HG02852 (cell line): ENCODE results near the gene RETN.

ENCODE experiments used
- ATAC-seq: cut with Tn5 transposase; IDR thresholded peaks from one replicate; pipeline ENCODE4 v1.9.1; 2021; ENCODE audit warnings: mild to moderate bottlenecking, moderate library complexity; ENCODE audit not compliant: unreplicated experiment

The RETN gene

DNA sequence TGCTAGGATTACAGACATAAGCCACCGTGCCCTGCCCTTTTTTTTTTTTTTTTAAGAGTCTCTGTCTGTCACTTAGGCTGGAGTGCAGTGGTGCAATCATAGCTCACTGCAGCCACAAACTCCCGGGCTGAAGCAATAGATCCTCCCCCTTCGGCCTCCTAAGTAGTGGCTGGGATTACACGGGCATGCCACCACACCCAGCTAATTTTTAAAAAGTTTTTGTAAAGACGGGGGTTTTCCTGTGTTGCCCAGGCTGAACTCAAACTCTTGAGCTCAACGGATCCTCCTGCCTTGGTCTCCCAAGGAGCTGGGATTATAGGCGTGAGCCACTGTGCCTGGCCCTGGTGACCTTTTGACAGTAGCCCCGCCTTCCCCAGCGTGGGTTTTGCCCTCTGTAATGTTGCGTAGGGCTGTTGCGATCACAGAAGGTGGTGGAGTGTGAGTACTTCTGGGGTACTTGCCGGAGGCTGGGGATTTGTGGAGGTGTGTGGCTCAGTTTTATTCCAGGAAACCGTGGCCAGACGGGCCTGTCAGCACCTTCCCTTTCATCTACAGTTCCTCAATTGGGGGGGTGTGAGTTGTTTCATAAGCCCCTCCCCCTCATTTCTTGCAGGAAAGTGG, 11.6 kb upstream of the RETN start:
- ATAC-seq, result no peak

DNA sequence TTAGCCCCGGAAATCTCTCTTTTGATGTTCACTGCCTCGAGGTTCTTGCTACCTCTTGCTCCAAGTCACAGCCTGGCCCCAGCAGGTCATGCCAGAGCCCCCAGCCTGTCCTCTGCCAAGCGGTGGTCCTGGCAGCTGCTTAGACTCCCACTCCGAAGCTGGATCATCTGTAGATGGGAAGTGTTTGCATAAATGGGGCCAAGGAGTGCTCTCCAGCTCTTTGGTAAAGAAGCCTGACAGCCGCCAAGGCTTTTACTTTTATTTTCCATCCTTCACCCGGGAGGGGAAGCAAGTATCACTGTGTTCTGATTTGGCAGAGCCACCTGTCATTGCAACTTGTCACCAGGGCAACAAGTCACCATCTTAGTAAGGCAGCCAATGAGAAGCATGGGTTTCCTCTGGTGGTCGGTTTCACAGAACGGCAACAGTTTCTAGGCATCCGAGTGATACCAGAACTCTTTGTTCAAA, 10.6 kb upstream of the RETN start:
- peak; percentile 67 for ATAC-seq

DNA sequence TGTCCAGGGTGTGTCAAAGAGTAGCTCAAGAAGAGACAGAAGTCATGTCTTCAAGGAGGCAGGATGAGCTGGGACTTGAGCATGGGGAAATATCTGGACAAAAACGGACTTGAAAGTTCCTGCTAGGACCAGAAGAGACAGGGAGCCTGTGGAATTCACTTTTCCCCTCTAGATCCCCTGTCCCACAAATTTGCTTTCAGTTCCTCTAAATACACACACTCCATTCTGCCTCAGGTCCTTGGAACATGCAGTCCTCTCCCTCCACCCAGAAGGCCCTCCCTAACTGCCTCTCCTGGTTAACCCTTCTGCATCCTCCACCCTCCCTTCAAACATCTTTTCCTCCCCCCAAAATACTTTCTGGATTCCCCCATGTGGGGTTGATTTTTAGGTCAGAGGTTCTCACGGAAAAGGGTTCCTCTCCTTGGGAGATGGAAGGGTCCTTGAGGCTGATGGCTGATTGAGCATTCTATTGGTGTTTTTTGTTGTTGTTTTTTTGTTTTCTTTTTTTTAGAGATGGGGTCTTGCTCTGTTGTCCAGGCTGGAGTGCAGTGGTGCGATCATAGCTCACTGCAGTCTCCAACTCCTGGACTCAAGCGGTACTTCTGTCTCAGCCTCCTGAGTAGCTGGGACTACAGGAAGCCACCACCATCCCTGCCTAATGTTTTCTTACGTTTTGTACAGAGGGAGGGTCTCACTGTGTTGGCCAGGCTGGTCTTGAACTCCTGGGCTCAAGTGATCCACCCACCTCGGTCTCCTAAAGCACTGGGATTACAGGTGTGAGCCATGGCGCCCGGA, 6.9 kb upstream of the RETN start:
- no peak for ATAC-seq

DNA sequence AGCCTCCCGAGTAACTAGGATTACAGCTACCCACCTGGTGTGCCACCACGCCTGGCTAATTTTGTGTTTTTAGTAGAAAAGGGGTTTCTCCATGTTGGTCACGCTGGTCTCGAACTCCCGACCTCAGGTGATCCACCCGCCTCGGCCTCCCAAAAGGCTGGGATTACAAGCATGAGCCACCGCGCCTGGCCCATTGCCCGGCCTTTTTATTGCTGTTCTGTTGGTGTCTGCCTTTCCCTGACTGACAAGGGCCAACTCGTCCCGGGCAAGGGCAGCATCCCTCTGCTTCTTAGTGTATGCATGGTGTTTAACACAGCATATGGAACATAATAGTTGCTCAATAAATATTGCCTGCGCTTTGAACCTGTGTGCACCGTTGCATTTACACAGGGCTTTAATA, 6.2 kb upstream of the RETN start:
- no peak for ATAC-seq

DNA sequence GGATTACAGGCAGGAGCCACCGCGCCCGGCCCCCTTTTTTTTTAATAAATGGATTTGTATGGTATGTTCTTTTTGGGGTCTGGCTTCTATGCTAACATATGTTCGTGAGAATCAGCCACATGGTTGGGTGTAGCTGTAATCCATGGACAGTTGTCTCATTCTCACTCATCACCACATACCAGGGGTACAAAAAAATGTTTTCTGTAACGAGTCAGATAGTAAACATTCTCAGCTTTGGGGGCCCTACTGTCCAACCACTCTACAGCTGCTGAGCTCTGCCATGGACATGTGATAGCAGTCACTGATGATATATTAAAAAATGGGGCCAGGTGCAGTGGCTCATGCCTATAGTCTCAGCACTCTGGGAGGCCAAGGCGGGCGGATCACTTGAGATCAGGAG, 5.1 kb upstream of the RETN start:
- no peak for ATAC-seq

DNA sequence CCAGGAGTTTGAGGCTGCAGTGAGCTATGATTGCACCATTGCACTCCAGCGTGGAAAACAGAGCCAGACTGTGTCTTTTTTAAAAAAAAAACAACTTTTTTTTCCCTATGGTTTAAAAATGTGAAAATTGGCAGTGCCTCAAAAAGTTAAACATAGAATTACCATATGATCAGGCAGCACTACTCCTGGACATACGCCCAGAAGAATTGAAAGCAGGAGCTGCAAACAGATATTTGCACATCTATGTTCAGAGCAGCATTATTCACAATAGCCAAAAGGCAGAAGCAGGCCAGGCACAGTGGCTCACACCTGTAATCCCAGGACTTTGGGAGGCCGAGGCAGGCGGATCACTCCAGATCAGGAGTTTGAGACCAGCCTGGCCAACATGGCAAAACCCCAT, 3.8 kb upstream of the RETN start:
- no peak for ATAC-seq

DNA sequence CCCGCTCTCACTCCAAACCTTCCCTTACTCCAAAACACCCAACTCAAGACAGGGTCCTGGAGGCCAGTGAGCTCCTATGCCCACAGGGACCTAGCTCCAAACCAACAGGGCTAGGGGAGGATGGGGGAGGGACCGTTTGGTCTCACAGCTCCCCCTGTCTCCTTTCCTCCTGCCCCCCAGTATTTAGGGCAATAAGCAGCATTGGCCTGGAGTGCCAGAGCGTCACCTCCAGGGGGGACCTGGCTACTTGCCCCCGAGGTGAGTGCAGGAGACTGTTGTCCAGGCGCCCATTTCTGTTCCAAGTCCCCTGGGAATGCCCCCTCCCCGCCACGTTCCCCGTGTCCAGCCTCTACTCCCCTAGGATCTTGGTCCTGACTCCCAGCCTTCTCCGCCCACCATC, 792 bp downstream of the RETN start:
- no peak for ATAC-seq

DNA sequence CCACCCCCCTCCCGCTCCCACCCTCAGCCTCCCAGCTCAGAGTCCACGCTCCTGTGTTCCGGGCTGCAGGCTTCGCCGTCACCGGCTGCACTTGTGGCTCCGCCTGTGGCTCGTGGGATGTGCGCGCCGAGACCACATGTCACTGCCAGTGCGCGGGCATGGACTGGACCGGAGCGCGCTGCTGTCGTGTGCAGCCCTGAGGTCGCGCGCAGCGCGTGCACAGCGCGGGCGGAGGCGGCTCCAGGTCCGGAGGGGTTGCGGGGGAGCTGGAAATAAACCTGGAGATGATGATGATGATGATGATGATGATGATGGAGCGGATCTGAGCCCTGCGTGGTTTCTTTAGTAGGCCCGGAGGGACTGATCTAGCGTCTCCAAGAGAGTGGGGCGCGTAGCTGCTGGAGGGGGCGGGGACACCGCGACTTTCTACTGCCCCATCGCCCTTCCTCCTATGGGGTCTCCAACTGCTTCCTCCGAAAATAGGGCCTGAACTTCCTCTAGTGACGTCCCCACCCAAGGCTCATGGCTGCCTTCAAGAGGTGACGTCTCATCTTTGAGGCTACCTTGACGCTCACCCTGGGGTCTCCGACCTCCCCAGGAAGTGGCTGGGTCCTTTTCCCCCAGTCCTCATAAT, 1.4 kb downstream of the RETN start:
- no peak for ATAC-seq

DNA sequence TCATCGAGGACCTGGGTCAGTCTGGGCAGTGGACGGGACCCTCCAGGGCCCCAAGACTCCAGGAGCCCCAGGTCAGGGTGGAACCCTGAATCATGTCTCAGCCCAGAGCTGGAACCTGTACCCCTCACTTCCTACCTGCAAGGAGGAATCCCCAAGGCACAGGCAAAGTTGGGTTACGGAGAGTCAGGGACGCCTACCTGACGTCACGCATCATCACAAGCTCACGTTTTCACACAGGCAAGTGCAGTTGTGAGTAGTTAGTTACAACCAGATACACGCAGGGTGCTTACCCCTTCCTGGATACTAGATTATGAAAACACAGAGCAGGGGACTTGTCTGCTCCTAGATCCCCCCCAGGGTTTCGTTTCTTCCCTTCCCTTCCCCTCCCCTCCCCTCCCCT, 1.9 kb downstream of the RETN start:
- no peak for ATAC-seq

DNA sequence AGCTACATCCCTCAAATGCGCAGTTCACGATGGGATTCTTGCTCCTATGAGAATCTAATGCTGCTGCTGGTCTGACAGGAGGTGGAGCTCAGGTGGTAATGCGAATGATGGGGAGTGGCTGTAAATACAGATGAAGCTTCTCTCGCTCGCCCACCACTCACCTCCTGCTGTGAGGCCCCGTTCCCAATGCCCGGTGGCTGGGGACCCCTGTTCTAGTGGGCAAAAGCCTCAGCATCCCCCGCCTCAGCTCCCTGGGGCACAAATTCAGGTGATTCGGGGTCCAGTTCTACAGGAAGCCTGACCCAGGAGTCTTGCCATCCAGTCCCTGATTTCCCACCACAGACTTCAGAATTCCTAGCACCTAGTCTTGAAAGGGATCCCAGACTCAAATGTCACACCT, 3.7 kb downstream of the RETN start:
- no peak for ATAC-seq

DNA sequence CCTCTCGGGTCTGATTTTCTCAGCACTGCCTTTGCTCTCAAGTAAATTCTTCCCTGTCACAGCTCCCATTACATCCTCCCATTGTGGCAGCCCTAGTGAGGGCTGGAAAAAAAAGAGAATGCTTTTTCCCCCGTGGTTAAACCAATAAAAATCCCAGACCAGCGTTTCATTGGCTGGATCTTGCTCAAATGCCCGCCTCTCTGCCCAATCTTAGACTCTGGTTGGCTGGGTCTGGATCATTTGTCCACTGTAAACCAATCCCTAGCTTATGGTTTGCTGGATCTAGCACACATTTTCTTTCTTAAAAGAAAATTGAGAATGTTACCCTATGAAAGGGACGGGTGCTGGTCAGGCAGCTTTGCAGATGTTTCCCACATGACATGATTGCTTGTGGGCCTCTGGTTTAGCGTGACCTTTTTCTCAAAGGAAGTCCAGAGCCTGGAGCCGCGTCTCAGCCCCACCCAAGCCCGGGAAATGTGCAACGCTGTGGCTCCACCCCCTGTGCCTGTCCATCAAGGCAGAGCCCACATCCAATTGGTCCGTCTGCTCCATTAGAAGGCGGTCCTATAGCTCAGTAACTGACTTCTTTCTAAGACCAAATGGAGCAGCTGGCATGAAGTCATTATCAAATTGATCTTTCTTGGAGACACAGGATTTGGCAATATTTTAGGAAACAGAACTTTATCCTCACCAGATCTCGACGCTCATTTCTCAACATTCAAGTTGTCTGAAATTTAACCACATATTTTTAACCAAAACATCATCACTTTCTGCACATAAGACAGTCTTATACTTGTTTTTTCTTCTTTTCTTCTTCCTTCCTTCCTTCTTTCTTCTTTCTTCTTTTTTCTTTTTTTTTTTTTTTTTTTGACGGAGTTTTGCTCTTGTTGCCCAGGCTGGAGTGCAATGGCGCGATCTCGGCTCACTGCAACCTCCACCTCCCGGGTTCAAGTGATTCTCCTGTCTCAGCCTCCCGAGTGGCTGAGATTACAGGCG, 5.5 kb downstream of the RETN start:
- ATAC-seq, result no peak

DNA sequence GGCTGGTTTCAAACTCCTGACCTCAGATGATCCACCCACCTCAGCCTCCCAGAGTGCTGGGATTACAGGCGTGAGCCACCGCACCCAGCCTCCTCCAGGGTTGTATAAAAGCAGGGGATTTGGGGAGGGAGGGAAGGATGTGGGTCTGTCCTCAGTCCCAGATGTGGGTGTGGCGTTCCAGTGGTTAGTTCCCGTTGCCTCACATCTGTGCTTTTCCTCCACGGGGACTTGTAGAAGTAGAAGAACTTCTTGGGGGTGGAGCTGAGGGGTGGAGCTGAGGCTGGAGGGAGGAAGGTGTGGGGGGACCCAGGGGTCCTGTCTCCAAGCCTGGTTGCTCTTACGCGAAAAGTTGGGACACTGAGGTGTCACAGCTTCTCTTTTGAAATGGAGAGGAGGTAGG, 7.5 kb downstream of the RETN start:
- ATAC-seq, result no peak

DNA sequence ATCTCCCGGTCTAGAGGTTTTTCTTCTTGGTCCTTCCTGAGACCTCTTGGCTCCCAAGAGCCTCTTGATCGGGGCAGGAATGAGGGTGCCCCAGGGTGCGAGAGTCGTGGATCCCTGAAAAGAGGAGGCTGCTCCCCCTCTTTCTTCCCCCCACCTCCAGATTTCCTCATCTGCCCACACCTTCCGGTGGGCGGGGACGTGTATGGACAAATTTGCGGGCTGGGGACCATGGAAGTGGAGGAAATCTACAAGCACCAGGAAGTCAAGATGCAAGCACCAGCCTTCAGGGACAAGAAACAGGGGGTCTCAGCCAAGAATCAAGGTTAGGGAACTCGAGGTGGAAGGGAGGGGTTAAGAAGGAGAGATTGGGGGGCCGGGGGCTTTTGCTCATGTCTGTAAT, 8.0 kb downstream of the RETN start, which contains the start of gene MCEMP1:
Gene MCEMP1 (plus strand): TSS at position 237 of the 400 bp plus-strand sequence. CDS start 31 bp downstream, at position 268.
- ATAC-seq, result no peak

DNA sequence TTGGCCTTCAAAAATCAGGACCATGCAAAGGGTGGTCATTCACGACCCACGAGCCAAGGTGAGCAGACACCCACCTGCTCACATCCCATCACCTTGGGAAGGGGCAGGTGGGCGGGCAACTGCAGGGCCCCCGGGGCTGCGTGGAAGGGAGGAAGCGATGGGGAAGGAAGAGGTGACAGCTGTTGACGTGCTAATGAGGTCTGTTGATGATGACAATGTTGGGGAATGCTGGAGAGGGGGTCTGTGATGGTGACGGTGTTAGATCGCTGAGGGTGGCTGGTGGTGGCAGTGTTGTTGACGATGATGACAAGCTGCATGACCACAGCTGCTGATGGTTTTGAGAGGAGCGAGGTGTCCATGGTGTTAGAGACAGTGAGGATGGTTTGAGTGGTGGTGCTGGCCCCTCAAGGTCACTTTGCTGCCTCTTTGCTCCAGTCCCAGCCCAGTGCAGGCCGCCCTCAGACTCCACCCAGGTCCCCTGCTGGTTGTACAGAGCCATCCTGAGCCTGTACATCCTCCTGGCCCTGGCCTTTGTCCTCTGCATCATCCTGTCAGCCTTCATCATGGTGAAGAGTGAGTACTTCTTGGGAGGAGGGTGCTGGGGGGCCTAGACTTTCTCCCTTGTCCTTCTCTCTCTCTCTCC, 8.9 kb downstream of the RETN start:
- ATAC-seq, result no peak

DNA sequence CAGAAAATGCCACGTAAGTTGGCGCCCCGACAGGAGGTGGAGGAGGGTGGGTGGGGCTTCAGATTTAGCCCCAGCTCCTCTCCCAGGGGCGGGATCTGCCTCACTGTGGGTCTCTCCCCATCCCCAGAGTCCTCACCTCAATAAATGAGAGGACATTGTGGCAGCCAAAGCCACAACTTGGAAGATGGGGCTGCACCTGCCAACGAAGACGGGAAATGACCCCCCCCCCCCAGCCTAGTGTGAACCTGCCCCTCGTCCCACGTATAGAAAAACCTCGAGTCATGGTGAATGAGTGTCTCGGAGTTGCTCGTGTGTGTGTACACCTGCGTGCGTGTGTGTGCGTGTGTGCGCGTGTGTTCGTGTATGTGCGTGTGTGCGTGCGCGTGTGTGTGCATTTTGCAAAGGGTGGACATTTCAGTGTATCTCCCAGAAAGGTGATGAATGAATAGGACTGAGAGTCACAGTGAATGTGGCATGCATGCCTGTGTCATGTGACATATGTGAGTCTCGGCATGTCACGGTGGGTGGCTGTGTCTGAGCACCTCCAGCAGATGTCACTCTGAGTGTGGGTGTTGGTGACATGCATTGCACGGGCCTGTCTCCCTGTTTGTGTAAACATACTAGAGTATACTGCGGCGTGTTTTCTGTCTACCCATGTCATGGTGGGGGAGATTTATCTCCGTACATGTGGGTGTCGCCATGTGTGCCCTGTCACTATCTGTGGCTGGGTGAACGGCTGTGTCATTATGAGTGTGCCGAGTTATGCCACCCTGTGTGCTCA, 10.3 kb downstream of the RETN start:
- ATAC-seq, result no peak

DNA sequence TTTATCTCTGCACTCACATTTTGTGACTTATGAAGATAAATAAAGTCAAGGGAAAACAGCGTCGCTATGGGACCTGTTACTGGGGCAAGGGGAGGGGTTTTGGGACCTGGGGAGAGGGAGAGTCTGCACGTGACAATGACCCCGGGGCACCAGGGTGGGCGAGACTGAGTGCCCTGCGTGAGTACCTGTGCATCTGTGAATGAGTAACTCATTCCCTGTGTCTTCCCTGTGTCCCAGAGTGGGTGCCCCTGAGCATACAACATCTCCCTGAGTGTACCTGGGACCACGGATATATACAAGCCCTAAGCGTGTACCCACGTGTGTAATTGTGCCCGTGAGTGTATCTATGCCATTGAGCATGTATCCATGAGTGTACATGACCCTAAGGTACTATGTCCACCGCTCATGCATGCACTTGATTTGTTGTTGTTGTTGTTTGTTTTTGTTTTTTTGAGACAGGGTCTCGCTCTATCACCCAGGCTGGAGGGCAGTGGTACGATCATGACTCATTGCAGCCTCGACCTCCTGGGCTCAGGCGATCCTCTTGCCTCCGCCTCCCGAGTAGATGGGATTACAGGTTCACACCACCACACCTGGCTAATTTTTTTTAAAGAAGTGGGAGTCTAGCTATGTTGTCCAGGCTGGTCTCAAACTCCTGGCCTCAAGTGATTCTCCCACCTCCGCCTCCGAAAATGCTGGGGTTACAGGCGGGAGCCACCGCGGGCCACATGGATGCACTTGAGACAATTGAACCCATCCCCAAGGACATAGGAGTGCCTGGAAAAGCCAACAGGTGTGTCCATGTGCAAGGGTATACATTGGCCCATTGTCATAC, 11.1 kb downstream of the RETN start:
- ATAC-seq, result no peak

DNA sequence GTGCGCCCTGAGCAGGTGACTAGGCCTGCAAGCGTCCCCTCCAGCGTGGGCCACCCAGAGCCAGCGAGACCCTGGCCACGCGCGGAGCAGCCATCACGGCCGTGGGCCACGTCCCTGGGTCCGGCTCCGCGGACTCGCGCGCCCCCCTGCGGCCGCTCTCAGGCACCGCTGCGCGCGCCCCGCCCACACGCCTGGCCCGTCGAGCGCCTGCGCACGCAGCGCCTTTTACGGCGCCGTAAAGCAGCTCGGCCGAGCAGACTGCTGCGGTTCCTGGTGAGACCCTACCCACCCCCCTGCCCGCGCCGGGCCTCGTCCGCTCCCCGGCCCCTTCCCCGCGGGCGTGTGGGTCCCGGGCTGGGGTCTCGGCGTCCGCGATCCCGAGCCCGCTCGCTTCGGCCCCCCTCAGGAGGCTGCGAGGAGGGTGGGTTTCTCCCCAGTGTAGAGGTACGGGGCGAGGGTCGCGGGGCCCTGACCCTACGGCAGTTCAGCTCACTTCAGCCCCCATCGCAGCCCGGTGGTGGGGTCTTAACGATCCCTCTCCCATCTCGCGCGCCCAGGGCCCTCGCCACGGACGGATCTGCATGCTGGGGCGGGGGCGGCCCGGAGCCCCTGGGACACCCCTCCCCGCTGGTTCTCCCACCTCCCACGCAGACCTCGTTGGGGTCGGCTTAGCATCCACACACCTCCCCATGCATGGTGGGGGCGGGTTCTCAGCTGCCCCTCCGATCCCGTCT, 11.9 kb downstream of the RETN start, which contains the start of gene TRAPPC5:
Gene TRAPPC5 (plus strand): TSS at position 228 of the 734 bp plus-strand sequence. CDS start 1,421 bp downstream, outside the sequence.
- no peak for ATAC-seq
